Mesothelial cell of epicardium (in vitro differentiated cells): Measurements from ENCODE around the gene DYNLRB2. TPM values are rescaled to one million over a fixed set of nuclear protein-coding genes. Genes with fewer than 3 reads are reported as not detected.

Experiments used
- DNase-seq, 2 experiments: peaks; one replicate each; pipeline ENCODE4 v3.0.0; 2021; ENCODE audit warnings: low spot score in 2 of 2; ENCODE audit not compliant: unreplicated experiment in 2 of 2
- H3K27ac Mint-ChIP-seq: 2 replicates; pipeline ENCODE4 v1.8.0; 2021; ENCODE audit warnings: mixed read lengths
- H3K27me3 Mint-ChIP-seq: 2 replicates; pipeline ENCODE4 v1.8.0; 2021; ENCODE audit warnings: low read depth, mixed read lengths
- H3K36me3 Mint-ChIP-seq: 2 replicates; pipeline ENCODE4 v1.8.0; 2021; ENCODE audit warnings: mixed read lengths
- H3K4me1 Mint-ChIP-seq: 2 replicates; pipeline ENCODE4 v1.8.0; 2021; ENCODE audit warnings: mixed read lengths
- H3K4me3 Mint-ChIP-seq: 2 replicates; pipeline ENCODE4 v1.8.0; 2021; ENCODE audit warnings: mild to moderate bottlenecking, moderate library complexity, mixed read lengths
- H3K9me3 Mint-ChIP-seq: 2 replicates; pipeline ENCODE4 v1.8.0; 2021; ENCODE audit warnings: mixed read lengths
- CTCF ChIP-seq: fragments of 200-600 bp; sonication (generic); IDR thresholded peaks from one replicate; pipeline ENCODE4 v1.5.0; 2021; ENCODE audit warnings: antibody characterized with exemption; ENCODE audit not compliant: unreplicated experiment
- total RNA-seq: library from RNA; stranded (reverse); gene quantifications from 3 replicates; pipeline ENCODE4 v1.2.1, GENCODE V29; 2021

The DYNLRB2 gene
- total RNA-seq, 1 donor from 2014 or later = 1.4 TPM

DNA sequence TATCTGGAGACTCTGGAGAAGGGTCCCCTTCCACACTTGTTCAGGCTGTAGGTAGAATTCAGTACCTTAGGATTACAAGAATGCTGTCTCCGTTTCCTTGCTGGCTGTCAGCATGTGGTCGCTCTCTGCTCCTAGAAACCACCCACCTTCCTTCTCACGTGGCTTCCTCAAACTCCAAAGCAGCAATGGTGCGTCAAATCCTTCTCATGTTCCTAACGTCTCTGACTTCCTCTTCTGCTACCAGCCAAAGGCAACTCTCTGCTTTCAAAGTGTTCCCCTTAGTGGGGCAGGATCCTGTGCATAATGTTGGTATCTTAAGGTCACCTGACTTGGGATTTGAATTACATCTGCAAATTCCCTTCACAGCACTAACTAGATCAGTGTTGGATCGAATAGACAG is 30.9 kb upstream of the DYNLRB2 start:
- Mint-ChIP-seq H3K4me1 (peaks cover 5% of the 10 kb centered on the region), H3K27ac (no peak overlapping the region), H3K4me3 (no peak overlapping the region), H3K36me3 (no peaks in the 10 kb centered on the region), H3K9me3 (no peaks in the 10 kb centered on the region), H3K27me3 (peaks cover 41% of the 10 kb centered on the region)
- TF ChIP-seq CTCF = no peak
- no peak for DNase-seq

DNA sequence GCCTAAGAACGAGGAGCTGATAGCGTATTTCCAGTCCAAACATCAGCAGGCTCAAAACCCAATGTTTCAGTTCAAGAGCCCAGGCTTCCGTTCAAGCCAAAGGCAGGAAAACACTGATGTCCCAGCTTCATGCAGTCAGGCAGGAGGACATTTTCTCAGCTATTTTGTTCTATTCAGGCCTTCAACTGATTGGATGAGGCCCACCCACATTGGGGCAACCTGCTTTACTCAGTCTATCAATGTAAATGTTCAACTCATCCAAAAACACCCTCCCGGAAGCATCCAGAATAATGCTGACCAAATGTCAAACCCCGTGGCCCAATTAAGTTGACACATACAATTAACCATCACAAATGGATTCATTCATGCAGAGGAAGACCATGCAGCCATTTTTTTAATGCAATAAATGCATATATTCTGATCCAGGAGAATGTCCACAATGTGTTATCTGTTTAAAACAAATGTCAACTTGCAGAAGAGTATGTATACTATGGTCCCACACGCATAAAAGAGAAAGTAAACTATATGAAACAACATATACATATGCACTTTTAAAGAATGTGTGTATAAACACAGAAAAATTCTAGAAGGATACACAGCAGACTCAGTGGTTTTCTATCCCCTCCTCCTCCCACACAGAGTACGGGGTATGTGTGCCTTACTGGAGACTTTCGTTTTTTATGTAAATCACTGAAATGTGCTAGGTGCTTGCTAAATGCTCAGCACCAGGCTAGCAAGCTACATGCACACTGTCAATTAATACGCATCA is 28.8 kb upstream of the DYNLRB2 start:
- Mint-ChIP-seq H3K27me3 (peaks cover 40% of the 10 kb centered on the region), H3K4me3 (no peak overlapping the region), H3K4me1 (peaks cover 5% of the 10 kb centered on the region), H3K9me3 (no peaks in the 10 kb centered on the region), H3K27ac (no peak overlapping the region), H3K36me3 (no peaks in the 10 kb centered on the region)
- no peak for DNase-seq
- no peak for TF ChIP-seq CTCF

- no peak for DNase-seq
- Mint-ChIP-seq H3K9me3 (no peaks in the 10 kb centered on the region), H3K27ac (no peak overlapping the region), H3K27me3 (peaks cover 39% of the 10 kb centered on the region), H3K4me3 (no peak overlapping the region), H3K36me3 (no peaks in the 10 kb centered on the region), H3K4me1 (peaks cover 5% of the 10 kb centered on the region)
- no peak for TF ChIP-seq CTCF
These were observed 28.3 kb upstream of the DYNLRB2 start for GRCh38 chr16:80512593-80512853.

DNA sequence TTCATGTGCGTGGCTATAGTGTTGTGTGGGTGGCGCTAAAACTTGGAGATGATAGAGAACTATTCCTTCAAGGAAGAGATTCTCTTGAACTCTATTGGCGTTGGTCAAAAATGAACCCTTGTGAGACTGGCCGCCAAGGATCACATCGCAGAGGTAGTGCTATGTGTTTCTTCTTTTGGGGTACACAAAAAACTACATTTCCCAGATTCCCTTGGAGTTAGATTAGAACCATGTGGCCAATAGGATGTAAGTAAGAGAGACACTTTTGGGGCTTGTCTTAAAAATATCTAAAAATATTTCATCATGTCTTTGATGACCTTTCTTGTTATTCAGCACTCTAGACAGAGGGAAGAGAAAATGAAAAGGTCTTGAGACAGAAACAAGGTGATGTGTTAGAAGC is 25.4 kb upstream of the DYNLRB2 start:
- Mint-ChIP-seq H3K4me3 (no peak overlapping the region), H3K9me3 (no peaks in the 10 kb centered on the region), H3K27me3 (peaks cover 31% of the 10 kb centered on the region), H3K27ac (no peak overlapping the region), H3K4me1 (peaks cover 5% of the 10 kb centered on the region), H3K36me3 (no peaks in the 10 kb centered on the region)
- DNase-seq = no peak
- no peak for TF ChIP-seq CTCF

DNA sequence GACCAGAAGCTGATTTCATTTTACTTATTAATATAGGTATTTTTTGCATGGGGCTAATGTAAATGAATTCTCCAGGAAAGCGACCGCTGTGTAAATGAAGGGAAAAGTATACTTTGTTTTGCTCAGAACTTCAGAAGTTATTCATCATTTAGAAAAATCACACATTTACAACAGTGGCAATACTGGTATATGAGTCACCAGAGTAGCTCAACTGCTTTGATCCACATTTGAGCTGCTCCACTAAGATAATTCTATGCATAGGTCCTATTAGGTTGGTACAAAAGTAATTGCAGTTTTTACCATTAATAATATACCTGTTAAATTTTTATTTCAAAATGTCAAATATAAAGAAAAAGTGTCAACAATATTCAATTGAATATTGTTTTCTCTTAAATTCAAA is 22.9 kb upstream of the DYNLRB2 start:
- DNase-seq = no peak
- Mint-ChIP-seq H3K4me1 (peaks cover 5% of the 10 kb centered on the region), H3K27me3 (peaks cover 45% of the 10 kb centered on the region), H3K4me3 (no peak overlapping the region), H3K9me3 (no peaks in the 10 kb centered on the region), H3K27ac (no peak overlapping the region), H3K36me3 (no peaks in the 10 kb centered on the region)
- no peak for TF ChIP-seq CTCF

- TF ChIP-seq CTCF = no peak
- Mint-ChIP-seq H3K4me1 (no peaks in the 10 kb centered on the region), H3K27me3 (peaks cover 47% of the 10 kb centered on the region), H3K9me3 (no peaks in the 10 kb centered on the region), H3K27ac (no peak overlapping the region), H3K4me3 (no peak overlapping the region), H3K36me3 (no peaks in the 10 kb centered on the region)
- DNase-seq = no peak
These were observed 22.4 kb upstream of the DYNLRB2 start for GRCh38 chr16:80518436-80518835.
